Measurements from ENCODE around the gene HPCAL4.

HPCAL4 gene

DNA sequence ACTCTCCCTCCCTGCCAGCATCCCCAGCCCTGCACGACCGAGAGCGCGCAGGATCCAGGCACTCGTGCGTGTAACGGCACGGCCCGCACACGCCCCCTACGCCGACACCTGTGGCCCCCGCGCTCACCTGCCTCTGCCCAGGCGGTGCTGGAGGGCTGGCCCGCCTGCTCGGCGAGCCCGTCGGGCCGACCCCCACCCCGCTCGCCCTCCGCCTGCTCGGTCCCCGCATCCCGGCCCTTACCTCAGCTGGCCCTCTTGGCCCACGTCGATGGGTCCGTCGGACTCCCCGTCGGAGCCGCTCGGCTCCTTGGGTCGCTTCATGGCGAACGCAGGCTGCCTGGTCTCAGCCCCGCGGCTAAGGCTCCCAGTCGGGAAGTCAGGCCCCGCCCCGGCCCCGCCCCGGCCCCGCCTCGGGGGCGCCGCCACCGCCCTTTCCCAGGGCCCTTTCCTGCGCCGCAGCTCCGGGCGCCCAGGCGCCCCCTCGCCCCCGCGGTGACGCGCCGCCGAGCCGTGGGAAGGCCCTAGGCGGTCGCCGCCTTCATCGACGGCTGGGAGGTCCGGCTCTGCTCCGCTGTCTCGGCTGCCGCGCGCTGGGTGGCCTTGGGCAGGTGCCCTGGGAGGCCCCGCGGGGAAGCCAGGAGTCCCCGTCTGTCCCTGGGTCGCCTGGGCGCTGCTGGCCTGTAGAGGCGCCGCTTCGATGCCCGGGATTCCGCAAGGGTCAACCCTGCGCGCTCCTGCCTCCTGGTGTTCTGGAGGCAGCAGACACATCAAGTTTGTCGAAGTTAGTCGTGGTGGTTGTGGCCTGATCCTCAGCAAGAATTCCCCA lies 51.7 kb downstream of the HPCAL4 start, which contains the start of gene HEYL (continued):
- TF ChIP-seq ZBTB20 (tag by site-specific recombination; IDR thresholded peaks at IDR 0.05), result peak; percentile 68
- no peak for TF ChIP-seq YY2 (tag by site-specific recombination; IDR thresholded peaks at IDR 0.05)
- peak; percentile 32; the same call in 1 of the 2 replicates for TF ChIP-seq SCRT1 (tag by site-specific recombination; IDR thresholded peaks at IDR 0.05; ENCODE audit: borderline replicate concordance)
- 0 out of 2 replicates have a peak, but pooled peaks have one; percentile 53 for TF ChIP-seq ZNF121 (tag by site-specific recombination; IDR thresholded peaks at IDR 0.05)
- TF ChIP-seq ZNF660 (tag by site-specific recombination; IDR thresholded peaks at IDR 0.05), result 0 out of 2 replicates have a peak, but pooled peaks have one; percentile 46
- peak; percentile 39; the same call in 1 of the 2 replicates for TF ChIP-seq ZNF423 (tag by site-specific recombination; IDR thresholded peaks at IDR 0.05)
- peak; percentile 72 for TF ChIP-seq ZNF335 (tag by site-specific recombination; conservative IDR thresholded peaks at IDR 0.05)
- peak; percentile 9; the same call in 1 of the 2 replicates for TF ChIP-seq ZNF791 (tag by site-specific recombination; IDR thresholded peaks at IDR 0.05)
- no peak for TF ChIP-seq ZNF221 (tag by site-specific recombination; IDR thresholded peaks at IDR 0.05; ENCODE audit: borderline replicate concordance)
- peak; percentile 51 for TF ChIP-seq ZBTB48 (tag by site-specific recombination; IDR thresholded peaks at IDR 0.05)
- TF ChIP-seq YY1 (tag by site-specific recombination; IDR thresholded peaks at IDR 0.05), result no peak
- TF ChIP-seq, protein P1, sequence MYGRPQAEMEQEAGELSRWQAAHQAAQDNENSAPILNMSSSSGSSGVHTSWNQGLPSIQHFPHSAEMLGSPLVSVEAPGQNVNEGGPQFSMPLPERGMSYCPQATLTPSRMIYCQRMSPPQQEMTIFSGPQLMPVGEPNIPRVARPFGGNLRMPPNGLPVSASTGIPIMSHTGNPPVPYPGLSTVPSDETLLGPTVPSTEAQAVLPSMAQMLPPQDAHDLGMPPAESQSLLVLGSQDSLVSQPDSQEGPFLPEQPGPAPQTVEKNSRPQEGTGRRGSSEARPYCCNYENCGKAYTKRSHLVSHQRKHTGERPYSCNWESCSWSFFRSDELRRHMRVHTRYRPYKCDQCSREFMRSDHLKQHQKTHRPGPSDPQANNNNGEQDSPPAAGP (tag by site-specific recombination; IDR thresholded peaks at IDR 0.05), result 0 out of 2 replicates have a peak, but pooled peaks have one; percentile 23
- TF ChIP-seq, protein P2, sequence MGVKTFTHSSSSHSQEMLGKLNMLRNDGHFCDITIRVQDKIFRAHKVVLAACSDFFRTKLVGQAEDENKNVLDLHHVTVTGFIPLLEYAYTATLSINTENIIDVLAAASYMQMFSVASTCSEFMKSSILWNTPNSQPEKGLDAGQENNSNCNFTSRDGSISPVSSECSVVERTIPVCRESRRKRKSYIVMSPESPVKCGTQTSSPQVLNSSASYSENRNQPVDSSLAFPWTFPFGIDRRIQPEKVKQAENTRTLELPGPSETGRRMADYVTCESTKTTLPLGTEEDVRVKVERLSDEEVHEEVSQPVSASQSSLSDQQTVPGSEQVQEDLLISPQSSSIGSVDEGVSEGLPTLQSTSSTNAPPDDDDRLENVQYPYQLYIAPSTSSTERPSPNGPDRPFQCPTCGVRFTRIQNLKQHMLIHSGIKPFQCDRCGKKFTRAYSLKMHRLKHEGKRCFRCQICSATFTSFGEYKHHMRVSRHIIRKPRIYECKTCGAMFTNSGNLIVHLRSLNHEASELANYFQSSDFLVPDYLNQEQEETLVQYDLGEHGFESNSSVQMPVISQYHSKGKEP (tag by site-specific recombination; IDR thresholded peaks at IDR 0.05), result 0 out of 2 replicates have a peak, but pooled peaks have one; percentile 16
- TF ChIP-seq KLF10 (tag by site-specific recombination; IDR thresholded peaks at IDR 0.05), result peak; percentile 76
- TF ChIP-seq, protein P3, sequence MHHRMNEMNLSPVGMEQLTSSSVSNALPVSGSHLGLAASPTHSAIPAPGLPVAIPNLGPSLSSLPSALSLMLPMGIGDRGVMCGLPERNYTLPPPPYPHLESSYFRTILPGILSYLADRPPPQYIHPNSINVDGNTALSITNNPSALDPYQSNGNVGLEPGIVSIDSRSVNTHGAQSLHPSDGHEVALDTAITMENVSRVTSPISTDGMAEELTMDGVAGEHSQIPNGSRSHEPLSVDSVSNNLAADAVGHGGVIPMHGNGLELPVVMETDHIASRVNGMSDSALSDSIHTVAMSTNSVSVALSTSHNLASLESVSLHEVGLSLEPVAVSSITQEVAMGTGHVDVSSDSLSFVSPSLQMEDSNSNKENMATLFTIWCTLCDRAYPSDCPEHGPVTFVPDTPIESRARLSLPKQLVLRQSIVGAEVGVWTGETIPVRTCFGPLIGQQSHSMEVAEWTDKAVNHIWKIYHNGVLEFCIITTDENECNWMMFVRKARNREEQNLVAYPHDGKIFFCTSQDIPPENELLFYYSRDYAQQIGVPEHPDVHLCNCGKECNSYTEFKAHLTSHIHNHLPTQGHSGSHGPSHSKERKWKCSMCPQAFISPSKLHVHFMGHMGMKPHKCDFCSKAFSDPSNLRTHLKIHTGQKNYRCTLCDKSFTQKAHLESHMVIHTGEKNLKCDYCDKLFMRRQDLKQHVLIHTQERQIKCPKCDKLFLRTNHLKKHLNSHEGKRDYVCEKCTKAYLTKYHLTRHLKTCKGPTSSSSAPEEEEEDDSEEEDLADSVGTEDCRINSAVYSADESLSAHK (tag by site-specific recombination; IDR thresholded peaks at IDR 0.05), result 0 out of 2 replicates have a peak, but pooled peaks have one; percentile 16
- peak; percentile 71 for TF ChIP-seq GLIS2 (tag by site-specific recombination; IDR thresholded peaks at IDR 0.05)
- TF ChIP-seq KLF9 (tag by site-specific recombination; IDR thresholded peaks at IDR 0.05; ENCODE audit: low read depth), result peak; percentile 54
- TF ChIP-seq ZEB2 (tag by site-specific recombination; IDR thresholded peaks at IDR 0.05), result 0 out of 2 replicates have a peak, but pooled peaks have one; percentile 34
- TF ChIP-seq REPIN1 (tag by site-specific recombination; IDR thresholded peaks at IDR 0.05; ENCODE audit: low read depth), result no peak
- TF ChIP-seq ZNF830 (tag by site-specific recombination; IDR thresholded peaks at IDR 0.05; ENCODE audit: low read depth), result no peak
- TF ChIP-seq BCL11A (tag by site-specific recombination; IDR thresholded peaks at IDR 0.05; ENCODE audit: low read depth), result peak; percentile 40; the same call in 1 of the 2 replicates
- no peak for TF ChIP-seq ZNF146 (tag by site-specific recombination; IDR thresholded peaks at IDR 0.05)
- TF ChIP-seq, protein P4, sequence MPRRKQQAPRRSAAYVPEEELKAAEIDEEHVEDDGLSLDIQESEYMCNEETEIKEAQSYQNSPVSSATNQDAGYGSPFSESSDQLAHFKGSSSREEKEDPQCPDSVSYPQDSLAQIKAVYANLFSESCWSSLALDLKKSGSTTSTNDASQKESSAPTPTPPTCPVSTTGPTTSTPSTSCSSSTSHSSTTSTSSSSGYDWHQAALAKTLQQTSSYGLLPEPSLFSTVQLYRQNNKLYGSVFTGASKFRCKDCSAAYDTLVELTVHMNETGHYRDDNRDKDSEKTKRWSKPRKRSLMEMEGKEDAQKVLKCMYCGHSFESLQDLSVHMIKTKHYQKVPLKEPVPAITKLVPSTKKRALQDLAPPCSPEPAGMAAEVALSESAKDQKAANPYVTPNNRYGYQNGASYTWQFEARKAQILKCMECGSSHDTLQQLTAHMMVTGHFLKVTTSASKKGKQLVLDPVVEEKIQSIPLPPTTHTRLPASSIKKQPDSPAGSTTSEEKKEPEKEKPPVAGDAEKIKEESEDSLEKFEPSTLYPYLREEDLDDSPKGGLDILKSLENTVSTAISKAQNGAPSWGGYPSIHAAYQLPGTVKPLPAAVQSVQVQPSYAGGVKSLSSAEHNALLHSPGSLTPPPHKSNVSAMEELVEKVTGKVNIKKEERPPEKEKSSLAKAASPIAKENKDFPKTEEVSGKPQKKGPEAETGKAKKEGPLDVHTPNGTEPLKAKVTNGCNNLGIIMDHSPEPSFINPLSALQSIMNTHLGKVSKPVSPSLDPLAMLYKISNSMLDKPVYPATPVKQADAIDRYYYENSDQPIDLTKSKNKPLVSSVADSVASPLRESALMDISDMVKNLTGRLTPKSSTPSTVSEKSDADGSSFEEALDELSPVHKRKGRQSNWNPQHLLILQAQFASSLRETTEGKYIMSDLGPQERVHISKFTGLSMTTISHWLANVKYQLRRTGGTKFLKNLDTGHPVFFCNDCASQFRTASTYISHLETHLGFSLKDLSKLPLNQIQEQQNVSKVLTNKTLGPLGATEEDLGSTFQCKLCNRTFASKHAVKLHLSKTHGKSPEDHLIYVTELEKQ (tag by site-specific recombination; IDR thresholded peaks at IDR 0.05; ENCODE audit: borderline replicate concordance), result no peak
- TF ChIP-seq ZNF211 (tag by site-specific recombination; IDR thresholded peaks at IDR 0.05; ENCODE audit: low read depth), result no peak
- TF ChIP-seq EGR2 (tag by site-specific recombination; IDR thresholded peaks at IDR 0.05; ENCODE audit: low read depth), result peak; percentile 37; the same call in 1 of the 2 replicates
- peak; percentile 79; the same call in 1 of the 2 replicates for TF ChIP-seq ZXDB (tag by site-specific recombination; IDR thresholded peaks at IDR 0.05)
- peak; percentile 40; the same call in 1 of the 2 replicates for TF ChIP-seq ZNF785 (tag by site-specific recombination; IDR thresholded peaks at IDR 0.05)
- TF ChIP-seq, protein P5, sequence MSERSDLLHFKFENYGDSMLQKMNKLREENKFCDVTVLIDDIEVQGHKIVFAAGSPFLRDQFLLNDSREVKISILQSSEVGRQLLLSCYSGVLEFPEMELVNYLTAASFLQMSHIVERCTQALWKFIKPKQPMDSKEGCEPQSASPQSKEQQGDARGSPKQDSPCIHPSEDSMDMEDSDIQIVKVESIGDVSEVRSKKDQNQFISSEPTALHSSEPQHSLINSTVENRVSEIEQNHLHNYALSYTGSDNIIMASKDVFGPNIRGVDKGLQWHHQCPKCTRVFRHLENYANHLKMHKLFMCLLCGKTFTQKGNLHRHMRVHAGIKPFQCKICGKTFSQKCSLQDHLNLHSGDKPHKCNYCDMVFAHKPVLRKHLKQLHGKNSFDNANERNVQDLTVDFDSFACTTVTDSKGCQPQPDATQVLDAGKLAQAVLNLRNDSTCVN (tag by site-specific recombination; optimal IDR thresholded peaks at IDR 0.05), result peak; percentile 78
- no peak for TF ChIP-seq ZNF114 (tag by site-specific recombination; IDR thresholded peaks at IDR 0.05)
- TF ChIP-seq ZNF2 (tag by site-specific recombination; IDR thresholded peaks at IDR 0.05), result 0 out of 2 replicates have a peak, but pooled peaks have one; percentile 18

Data from HEK293 (cell line).